Mesodermal cell (in vitro differentiated cells): ENCODE results near the gene CHADL. TPM values are rescaled to one million over a fixed set of nuclear protein-coding genes. Genes with fewer than 3 reads are reported as not detected.

Experiments
- H3K27ac ChIP-seq: 2 replicates; pipeline ENCODE4 v1.7.0; 2013; ENCODE audit warnings: mild to moderate bottlenecking, low read depth, low read length, moderate library complexity; ENCODE audit not compliant: severe bottlenecking
- H3K36me3 ChIP-seq: 2 replicates; pipeline ENCODE4 v1.7.1; 2013; ENCODE audit warnings: mild to moderate bottlenecking, low read length, moderate library complexity; ENCODE audit not compliant: control insufficient read depth, insufficient read depth
- H3K4me1 ChIP-seq: one replicate; pipeline ENCODE4 v1.7.1; 2013; ENCODE audit warnings: mild to moderate bottlenecking, low read length; ENCODE audit not compliant: insufficient read depth, control insufficient read depth, poor library complexity, severe bottlenecking
- H3K4me3 ChIP-seq: 2 replicates; pipeline ENCODE4 v1.7.0; 2013; ENCODE audit warnings: low read length, control low read depth, mild to moderate bottlenecking; ENCODE audit not compliant: insufficient read depth, poor library complexity, severe bottlenecking; ENCODE audit errors: extremely low read depth
- H3K9me3 ChIP-seq: 2 replicates; pipeline ENCODE4 v1.7.1; 2013; ENCODE audit warnings: mild to moderate bottlenecking, low read length, moderate library complexity; ENCODE audit not compliant: control insufficient read depth
- WGBS, 2 experiments: methylation state at CpG; one replicate each; pipeline ENCODE4 v1.1.5; 2013; ENCODE audit warnings: missing lambda C conversion rate in 2 of 2; ENCODE audit not compliant: insufficient coverage in 2 of 2; 5-methylcytosine and 5-hydroxymethylcytosine counted together
- polyA plus RNA-seq, 2 experiments: library from polyadenylated mRNA; stranded (reverse); fragments of 50-300 nt; gene quantifications; one replicate each; pipeline ENCODE4 v1.2.3, GENCODE V29; 2013

CHADL gene, protein sequence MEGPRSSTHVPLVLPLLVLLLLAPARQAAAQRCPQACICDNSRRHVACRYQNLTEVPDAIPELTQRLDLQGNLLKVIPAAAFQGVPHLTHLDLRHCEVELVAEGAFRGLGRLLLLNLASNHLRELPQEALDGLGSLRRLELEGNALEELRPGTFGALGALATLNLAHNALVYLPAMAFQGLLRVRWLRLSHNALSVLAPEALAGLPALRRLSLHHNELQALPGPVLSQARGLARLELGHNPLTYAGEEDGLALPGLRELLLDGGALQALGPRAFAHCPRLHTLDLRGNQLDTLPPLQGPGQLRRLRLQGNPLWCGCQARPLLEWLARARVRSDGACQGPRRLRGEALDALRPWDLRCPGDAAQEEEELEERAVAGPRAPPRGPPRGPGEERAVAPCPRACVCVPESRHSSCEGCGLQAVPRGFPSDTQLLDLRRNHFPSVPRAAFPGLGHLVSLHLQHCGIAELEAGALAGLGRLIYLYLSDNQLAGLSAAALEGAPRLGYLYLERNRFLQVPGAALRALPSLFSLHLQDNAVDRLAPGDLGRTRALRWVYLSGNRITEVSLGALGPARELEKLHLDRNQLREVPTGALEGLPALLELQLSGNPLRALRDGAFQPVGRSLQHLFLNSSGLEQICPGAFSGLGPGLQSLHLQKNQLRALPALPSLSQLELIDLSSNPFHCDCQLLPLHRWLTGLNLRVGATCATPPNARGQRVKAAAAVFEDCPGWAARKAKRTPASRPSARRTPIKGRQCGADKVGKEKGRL
- polyA plus RNA-seq (2013, experiment 1 of 2), result 0.18 TPM
- 0.46 TPM for polyA plus RNA-seq (2013, experiment 2 of 2)

DNA sequence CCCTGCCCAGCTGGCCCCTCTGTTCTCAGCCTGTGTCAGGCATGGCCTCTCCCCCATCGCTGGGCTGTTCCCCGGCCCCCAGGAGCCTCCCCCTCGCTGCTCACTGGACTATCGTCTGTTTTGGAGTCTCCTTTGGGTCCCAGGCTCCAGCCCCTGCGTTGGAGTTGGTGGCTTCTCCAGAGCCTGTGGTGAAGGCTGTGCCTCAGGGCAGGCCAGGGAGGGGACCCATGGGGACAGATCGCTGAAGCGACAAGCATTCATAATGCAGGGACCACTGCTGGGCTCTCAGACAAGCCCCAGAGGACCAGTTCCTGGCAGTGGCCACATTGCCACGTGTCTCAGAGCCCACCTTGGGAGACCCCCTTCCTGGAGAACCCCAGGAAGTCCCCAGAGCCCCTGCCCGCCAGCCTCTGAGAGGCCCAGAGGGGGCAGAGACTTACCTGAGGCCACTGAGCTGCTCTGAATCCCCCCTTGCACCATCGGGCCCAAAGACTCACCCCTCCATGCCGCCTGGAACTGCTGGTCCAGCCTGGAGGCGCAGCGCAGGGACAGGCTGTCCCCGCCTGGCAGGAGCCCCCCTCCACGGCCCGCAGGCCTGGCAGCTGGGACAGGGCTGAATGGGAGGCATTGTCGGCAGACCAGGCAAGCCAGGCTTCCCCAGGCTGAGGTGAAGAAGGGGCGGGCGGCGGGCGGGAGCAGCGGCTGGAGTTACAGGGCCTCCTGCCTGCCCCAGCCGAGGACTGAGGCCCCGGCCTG lies at the start of gene CHADL:
TSS of gene CHADL (minus strand) at position 555 of the 756 bp plus-strand sequence. CDS start at position 505, 50 bp downstream.
- 73 to 78% methylated on average over 22 to 24 of the region's 24 CpGs for WGBS, 2 experiments
- H3K9me3 ChIP-seq, result no peaks in the 10 kb centered on the region
- peaks cover 7% of the 10 kb centered on the region for H3K36me3 ChIP-seq
- no peak within 1 kb of the TSS for H3K4me3 ChIP-seq
- H3K27ac ChIP-seq, result no peak within 1 kb of the TSS
- peaks cover 4% of the 10 kb centered on the region for H3K4me1 ChIP-seq

DNA sequence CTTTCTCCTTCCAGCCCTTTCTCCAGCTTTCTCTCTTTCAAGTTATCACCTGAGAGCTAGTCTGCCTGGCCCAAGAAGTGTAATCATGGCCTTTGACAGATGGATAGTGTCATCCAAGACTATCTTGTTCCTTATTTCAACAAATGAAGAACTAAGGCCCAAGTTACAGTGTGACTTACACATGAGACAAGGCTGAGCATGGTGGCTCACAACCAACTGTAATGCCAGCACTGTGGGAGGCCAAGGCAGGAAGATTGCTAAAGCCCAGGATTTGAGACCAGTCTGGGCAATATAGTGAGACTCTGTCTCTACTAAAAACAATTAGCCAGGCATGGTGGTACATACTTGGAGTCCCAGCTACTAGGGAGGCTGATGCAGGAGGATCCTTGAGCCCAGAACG lies 48.9 kb upstream of the CHADL start:
- Histone ChIP-seq H3K36me3 (peaks cover 5% of the 10 kb centered on the region), H3K4me1 (peaks cover 34% of the 10 kb centered on the region), H3K4me3 (no peak overlapping the region), H3K9me3 (no peaks in the 10 kb centered on the region), H3K27ac (peak overlapping the region; percentile 74)
- WGBS, 2 experiments, result 88% methylated on average over 1 of the region's 1 CpG; no CpG with 5 or more reads in 1 of the 2 experiments

DNA sequence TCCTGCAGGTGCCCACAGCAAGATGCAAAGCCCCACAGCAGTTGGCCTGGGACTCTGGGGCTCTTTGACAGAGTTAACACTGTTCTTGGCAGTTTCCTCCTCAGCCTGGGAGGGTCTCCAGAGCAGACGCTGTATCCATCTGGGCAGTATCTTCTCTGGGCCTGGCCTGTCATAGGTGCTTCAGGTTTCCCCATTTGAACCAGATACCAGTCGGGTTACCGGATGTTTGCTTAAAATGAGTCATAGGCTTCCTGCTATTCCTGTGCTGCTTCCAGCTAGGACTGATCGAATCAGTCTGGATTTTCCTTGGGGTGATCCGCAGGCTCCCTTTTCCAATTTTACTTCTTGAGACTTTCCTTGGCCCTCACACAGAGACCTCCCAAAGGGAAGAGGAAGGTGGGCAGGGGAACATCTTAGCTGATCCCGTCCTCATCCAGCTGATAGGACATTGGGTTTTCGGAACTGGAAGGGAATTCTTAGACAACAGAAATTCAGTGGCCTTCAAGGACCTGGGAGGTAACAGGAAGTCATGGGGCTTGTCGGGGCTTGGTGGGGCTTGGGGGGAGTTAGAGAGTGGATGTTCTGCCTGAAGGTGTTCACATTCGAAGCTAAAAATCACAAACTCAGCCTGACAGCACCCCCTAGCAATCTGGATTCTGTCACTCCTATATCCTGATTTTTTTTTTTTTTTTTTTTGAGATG lies 47.7 kb upstream of the CHADL start:
- Histone ChIP-seq H3K27ac (peak overlapping the region; percentile 87), H3K4me3 (no peak overlapping the region), H3K36me3 (peaks cover 18% of the 10 kb centered on the region), H3K9me3 (no peaks in the 10 kb centered on the region), H3K4me1 (peaks cover 37% of the 10 kb centered on the region)
- 27 to 35% methylated on average over 4 to 5 of the region's 9 CpGs for WGBS, 2 experiments

DNA sequence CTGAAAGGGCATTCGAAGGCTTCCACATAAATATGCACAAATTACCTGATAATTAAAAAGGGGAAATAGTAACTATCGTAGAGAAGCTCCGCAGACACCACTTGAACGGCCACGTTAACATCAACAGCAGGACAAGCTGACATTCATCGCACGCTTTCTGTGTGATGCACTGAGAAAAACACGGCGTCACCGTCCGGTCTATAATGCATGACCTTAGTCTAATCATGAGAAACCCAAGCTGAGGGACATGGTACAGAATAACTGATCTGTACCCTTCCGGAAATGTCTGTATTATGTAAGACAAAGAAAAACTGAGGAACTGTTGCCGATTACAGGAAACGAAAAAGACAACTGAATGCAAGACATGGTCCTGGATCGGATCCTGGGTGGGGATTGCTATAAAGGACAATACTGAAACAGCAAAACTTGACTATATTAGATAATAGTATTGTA lies 45.9 kb upstream of the CHADL start:
- Histone ChIP-seq H3K9me3 (no peaks in the 10 kb centered on the region), H3K4me3 (peak overlapping the region; percentile 93), H3K36me3 (peaks cover 35% of the 10 kb centered on the region), H3K27ac (peak overlapping the region; percentile 63), H3K4me1 (peaks cover 40% of the 10 kb centered on the region)
- WGBS, 2 experiments, result 61 to 73% methylated on average over 13 to 14 of the region's 15 CpGs

DNA sequence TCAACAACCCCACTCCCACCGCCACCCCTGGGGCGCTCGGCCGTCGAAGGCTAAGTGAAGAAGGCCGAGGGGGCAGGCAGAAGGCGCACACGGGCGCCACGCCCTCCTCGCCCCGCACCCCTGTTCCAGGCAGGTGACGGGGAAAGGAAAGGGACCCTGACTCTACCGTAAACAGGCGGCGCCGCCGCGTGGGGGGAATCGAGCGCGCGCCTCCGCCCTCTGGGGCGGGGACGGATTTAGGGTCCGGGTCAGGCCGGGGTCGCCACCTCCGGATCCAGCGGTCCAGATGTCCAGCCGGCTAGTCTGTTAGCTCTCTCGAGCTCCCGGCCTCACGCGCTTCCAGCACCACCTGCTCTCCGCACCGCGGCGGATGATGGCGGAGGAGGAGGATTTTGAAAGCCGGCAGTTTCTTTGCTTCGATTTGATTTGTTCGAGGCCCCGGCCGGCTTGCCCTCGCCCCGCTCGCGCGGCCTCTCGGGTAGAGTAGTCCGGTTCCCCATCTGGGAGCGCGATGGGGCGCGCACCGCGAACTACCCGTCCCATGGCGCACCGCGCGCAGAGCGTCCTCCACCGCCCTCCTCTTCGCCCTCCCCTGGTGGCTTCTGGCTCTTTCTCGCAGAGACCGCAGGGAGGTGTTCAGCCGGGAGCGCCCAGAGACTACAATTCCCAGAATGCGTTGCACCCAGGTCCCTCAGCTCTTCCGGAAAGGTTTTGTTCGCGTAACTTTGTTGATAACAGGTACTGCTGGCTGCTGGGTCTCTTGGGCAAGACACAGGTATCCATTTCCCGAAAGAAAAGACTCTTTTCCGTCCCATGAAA lies 45.3 kb upstream of the CHADL start, which contains the start of gene RANGAP1:
TSS of gene RANGAP1 (minus strand) at position 368 of the 819 bp plus-strand sequence. CDS start 5,143 bp downstream, outside the sequence.
- H3K27ac ChIP-seq, result peak within 1 kb of the TSS; percentile 92
- WGBS, 2 experiments, result 0 to 1% methylated on average over 55 to 66 of the region's 77 CpGs
- H3K4me3 ChIP-seq, result peak within 1 kb of the TSS; percentile 93
- H3K36me3 ChIP-seq, result peaks cover 41% of the 10 kb centered on the region
- H3K4me1 ChIP-seq, result peaks cover 40% of the 10 kb centered on the region
- no peaks in the 10 kb centered on the region for H3K9me3 ChIP-seq

DNA sequence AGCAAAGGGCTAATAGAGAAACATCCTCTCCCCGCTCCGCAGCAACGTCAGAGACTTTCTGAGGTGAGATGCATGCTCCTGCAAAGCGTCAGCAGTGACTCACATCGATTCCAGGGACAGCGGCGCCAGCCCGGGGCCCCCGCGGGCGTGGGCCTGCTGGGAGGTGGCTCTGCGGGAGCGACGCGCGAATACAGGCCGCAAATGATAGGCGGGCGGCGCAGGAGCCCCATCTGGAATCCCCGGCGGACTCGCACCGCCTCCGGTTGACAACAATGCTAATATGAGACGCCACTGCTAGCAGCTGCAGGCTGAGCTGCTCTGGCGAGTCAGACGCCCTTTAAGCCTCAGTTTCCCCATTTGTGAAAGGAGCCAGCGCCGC lies 44.7 kb upstream of the CHADL start:
- Histone ChIP-seq H3K4me1 (peaks cover 38% of the 10 kb centered on the region), H3K36me3 (peaks cover 47% of the 10 kb centered on the region), H3K27ac (peak overlapping the region; percentile 92), H3K9me3 (no peaks in the 10 kb centered on the region), H3K4me3 (peak overlapping the region; percentile 93)
- WGBS, 2 experiments, result 0 to 1% methylated on average over 28 to 30 of the region's 30 CpGs

GRCh38 chr22:41284465-41284864 lies 43.7 kb upstream of the CHADL start:
- Histone ChIP-seq H3K27ac (no peak overlapping the region), H3K4me1 (peaks cover 29% of the 10 kb centered on the region), H3K9me3 (no peaks in the 10 kb centered on the region), H3K4me3 (peak overlapping the region; percentile 93), H3K36me3 (peaks cover 57% of the 10 kb centered on the region)
- 87 to 93% methylated on average over 5 to 7 of the region's 10 CpGs for WGBS, 2 experiments

DNA sequence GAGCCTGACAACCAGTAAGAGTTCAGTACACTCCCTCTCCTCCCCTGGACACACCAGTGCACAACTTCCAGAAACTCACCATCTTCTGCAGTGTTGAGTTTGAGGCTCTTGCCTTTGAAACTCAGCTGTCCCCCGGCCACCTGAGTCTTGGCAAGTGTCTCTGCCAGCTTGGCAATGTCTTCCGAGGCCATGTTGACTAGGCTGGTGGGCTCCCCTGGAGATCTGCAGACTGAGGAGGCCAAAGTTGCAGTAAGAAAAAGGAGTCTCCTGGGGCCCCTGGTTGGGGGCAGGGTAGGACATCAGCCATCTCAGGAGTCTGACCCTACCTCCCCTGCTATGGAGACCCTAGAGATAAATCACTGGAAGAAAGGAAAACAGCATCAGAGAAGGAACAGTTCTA lies 40.1 kb upstream of the CHADL start:
- Histone ChIP-seq H3K9me3 (no peaks in the 10 kb centered on the region), H3K4me1 (peaks cover 6% of the 10 kb centered on the region), H3K27ac (no peak overlapping the region), H3K36me3 (peaks cover 93% of the 10 kb centered on the region), H3K4me3 (no peak overlapping the region)
- 93 to 100% methylated on average over 1 to 2 of the region's 2 CpGs for WGBS, 2 experiments

- WGBS, 2 experiments, result 100% methylated on average over 3 of the region's 3 CpGs
- H3K36me3 ChIP-seq, result peaks cover 99% of the 10 kb centered on the region
- no peak overlapping the region for H3K27ac ChIP-seq
- peaks cover 6% of the 10 kb centered on the region for H3K4me1 ChIP-seq
- no peak overlapping the region for H3K4me3 ChIP-seq
- H3K9me3 ChIP-seq, result no peaks in the 10 kb centered on the region
Observed at GRCh38 chr22:41280065-41280464, 39.3 kb upstream of the CHADL start.
